Measurements from ENCODE around the gene SWSAP1.
A peak's percentile ranks its signal among the peaks of the same experiment; 100 is the strongest.

The SWSAP1 gene

GRCh38 chr19:11416346-11417052 is 42.0 kb downstream of the SWSAP1 start:
- no peak for DNase-seq (ENCODE audit: low read depth)

GRCh38 chr19:11418094-11418548 is 43.7 kb downstream of the SWSAP1 start:
- no peak for DNase-seq (ENCODE audit: low read depth)

GRCh38 chr19:11418549-11419506 is 44.4 kb downstream of the SWSAP1 start, which contains the start of gene RGL3:
Gene RGL3 (minus strand): TSS chr19:11419314. CDS start chr19:11419278, 36 bp downstream.
- peak; percentile 57 for DNase-seq (ENCODE audit: low read depth)

GRCh38 chr19:11420429-11421370 is 46.2 kb downstream of the SWSAP1 start:
- DNase-seq (ENCODE audit: low read depth) = peak; percentile 47

- no peak for DNase-seq (ENCODE audit: low read depth)
Observed at GRCh38 chr19:11421371-11422098, 47.1 kb downstream of the SWSAP1 start.

DNA sequence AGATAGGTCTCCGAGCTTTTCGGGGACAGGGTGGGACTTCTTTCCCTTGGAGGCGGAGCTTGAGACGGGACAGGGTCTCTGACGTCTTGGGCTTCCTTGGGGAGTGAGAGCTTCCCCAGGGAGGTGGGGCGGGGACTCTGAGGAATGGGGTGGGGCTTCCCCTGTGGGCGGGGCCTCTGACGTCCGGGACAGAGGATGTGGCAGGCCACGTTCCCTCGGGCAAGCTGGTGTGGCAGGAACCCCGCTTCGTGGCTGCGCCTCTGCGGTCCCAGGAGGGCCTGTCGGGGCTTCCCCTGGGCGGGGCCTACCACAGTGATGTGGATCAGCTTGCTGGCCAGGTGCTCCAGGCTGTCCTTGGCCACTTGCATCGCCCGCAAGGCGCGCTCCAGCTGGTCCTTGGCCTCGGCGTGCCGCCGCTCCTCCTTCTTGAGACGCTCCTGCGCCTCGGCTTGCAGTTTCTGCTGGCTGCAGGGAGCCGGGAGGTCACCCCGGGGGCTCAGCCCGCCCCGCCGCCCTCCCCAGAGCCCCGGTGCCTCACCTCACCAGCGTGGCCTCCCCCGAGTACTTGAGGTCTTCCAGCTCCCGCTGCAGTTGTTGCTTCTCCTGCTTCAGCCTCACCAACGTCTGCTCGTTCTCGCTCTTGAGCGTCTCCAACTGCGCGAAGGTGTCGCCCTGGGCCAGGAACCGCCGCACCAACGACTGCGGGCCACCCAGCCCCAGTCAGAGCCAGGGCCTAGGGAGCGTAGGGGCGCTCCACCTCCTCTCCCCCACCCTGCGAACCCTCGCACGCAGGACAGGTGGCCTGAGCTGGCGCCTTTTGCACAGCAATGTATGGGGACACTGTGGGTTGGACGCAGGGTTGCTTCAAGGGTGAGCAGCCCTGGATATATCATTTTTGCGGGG is 47.9 kb downstream of the SWSAP1 start:
- peak; percentile 68 for DNase-seq (ENCODE audit: low read depth)

DNA sequence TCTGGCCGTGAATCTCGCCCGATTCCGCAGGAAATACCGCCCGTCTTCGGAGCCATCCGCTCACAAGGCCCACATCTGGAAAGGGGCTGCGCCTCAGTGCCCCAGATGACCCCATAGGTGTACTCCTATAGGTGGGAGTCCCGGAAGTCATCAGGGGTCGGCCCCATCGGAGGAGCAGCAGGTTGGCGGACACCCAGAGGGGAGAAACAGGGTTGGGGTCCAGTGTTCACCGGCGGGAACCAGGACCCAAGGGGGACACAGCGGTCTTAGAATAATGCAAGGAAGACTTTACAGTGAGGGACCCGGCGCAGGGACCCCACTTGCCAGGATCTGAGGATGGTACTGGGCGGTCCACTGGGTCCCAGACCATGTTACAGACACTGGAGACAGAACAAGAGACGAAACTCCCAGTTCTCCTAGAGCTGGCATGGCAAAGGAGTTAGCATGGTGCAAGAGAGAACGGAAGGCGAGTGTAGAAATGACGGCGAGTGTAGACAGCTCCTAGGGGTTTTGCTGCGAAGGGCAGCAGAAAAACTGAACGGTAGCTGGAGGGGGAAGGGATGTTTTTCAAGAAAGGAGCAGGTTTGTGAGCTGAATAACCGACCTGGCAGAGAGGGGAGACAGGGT is 48.8 kb downstream of the SWSAP1 start:
- no peak for DNase-seq (ENCODE audit: low read depth)

GRCh38 chr19:11423791-11424181 is 49.3 kb downstream of the SWSAP1 start:
- DNase-seq (ENCODE audit: low read depth) = no peak

Measured in ELR (cell line).